Nephron progenitor cell (in vitro differentiated cells): Measurements from ENCODE around the gene ANKDD1B.
"Not testable (repeated sequence)": the region's sequence is repeated elsewhere in the genome, so short reads cannot be mapped to it uniquely, and the experiment has no call there.

ENCODE experiments used
- DNase-seq: peaks from one replicate; pipeline ENCODE4 v3.0.0; 2021
- H3K27ac Mint-ChIP-seq: 2 replicates; pipeline ENCODE4 v1.8.0; 2021; ENCODE audit warnings: mild to moderate bottlenecking, moderate library complexity, mixed read lengths
- H3K27me3 Mint-ChIP-seq: 2 replicates; pipeline ENCODE4 v1.8.0; 2021; ENCODE audit warnings: mild to moderate bottlenecking, low read depth, mixed read lengths; ENCODE audit not compliant: poor library complexity
- H3K36me3 Mint-ChIP-seq: 2 replicates; pipeline ENCODE4 v1.8.0; 2021; ENCODE audit warnings: low read depth, mixed read lengths
- H3K4me1 Mint-ChIP-seq: 2 replicates; pipeline ENCODE4 v1.8.0; 2021; ENCODE audit warnings: mixed read lengths
- H3K4me3 Mint-ChIP-seq: 2 replicates; pipeline ENCODE4 v1.8.0; 2021; ENCODE audit warnings: mild to moderate bottlenecking, moderate library complexity, mixed read lengths
- H3K9me3 Mint-ChIP-seq: 2 replicates; pipeline ENCODE4 v1.8.0; 2021; ENCODE audit warnings: mild to moderate bottlenecking, moderate library complexity, mixed read lengths
- TF ChIP-seq, protein P1 (sequence below): fragments of 200-600 bp; sonication (generic); IDR thresholded peaks from 2 replicates; pipeline ENCODE4 v1.5.0; 2021; ENCODE audit warnings: antibody characterized with exemption

Gene ANKDD1B

DNA sequence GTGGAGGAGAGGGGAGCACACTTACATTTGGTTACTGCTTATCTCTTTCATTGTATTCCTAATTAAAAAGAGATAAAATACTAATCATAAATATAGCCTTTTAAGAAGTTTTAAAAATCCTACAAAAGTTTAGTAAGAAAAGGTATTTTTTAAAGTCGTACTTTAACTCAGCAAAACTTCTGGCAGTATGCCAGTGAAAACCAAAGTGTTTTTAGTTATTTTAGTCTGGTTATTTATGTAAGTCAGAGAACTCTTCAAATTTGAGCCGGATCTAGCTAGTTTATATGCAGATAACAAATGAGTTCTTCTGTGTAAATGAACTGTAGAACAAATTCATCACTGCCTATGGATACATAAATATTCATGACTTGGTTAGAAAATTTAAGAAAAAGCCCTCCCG is 36.5 kb upstream of the ANKDD1B start:
- no peak for DNase-seq
- TF ChIP-seq, protein P1, sequence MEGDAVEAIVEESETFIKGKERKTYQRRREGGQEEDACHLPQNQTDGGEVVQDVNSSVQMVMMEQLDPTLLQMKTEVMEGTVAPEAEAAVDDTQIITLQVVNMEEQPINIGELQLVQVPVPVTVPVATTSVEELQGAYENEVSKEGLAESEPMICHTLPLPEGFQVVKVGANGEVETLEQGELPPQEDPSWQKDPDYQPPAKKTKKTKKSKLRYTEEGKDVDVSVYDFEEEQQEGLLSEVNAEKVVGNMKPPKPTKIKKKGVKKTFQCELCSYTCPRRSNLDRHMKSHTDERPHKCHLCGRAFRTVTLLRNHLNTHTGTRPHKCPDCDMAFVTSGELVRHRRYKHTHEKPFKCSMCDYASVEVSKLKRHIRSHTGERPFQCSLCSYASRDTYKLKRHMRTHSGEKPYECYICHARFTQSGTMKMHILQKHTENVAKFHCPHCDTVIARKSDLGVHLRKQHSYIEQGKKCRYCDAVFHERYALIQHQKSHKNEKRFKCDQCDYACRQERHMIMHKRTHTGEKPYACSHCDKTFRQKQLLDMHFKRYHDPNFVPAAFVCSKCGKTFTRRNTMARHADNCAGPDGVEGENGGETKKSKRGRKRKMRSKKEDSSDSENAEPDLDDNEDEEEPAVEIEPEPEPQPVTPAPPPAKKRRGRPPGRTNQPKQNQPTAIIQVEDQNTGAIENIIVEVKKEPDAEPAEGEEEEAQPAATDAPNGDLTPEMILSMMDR: no peak
- Mint-ChIP-seq H3K4me3 (no peak overlapping the region), H3K36me3 (peaks cover 24% of the 10 kb centered on the region), H3K27me3 (no peaks in the 10 kb centered on the region), H3K9me3 (no peaks in the 10 kb centered on the region), H3K27ac (no peak overlapping the region), H3K4me1 (no peaks in the 10 kb centered on the region)

DNA sequence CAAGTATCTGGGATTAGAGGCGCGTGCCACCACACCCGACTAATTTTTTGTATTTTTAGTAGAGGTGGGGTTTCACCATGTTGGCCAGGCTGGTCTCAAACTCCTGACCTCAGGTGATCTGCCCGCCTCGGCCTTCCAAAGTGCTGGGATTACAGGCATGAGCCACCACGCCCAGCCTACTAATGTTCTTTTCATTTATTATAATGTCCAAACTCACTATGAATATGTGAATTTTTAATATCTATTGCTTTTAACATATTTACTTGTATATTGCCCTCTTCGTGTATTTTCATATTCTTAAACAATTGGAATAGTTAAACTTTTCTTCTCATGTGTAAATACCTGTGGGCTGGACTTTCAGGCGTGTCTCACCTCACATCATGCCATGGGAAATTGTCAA is 33.0 kb upstream of the ANKDD1B start:
- H3K9me3 Mint-ChIP-seq, H3K27me3 Mint-ChIP-seq, H3K27ac Mint-ChIP-seq: not testable (repeated sequence)

DNA sequence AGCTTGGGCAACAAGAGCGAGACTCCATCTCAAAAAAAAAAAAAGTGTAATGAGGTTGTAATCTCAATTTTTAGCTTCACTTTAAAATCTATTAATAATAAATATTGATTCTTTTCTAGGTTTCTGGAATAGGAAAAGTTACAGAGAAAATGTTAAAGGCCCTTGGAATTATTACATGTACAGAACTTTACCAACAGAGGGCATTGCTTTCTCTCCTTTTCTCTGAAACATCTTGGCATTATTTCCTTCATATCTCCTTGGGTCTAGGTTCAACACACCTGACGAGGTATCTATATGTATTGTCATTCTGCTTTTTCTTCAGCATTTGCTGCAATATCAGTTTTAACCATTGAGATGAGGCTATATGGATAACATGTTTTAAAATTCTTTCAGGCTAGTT is 26.6 kb upstream of the ANKDD1B start:
- no peaks in the 10 kb centered on the region for H3K9me3 Mint-ChIP-seq
- H3K36me3 Mint-ChIP-seq: peaks cover 27% of the 10 kb centered on the region
- no peak overlapping the region for H3K4me3 Mint-ChIP-seq
- no peak overlapping the region for H3K27ac Mint-ChIP-seq
- no peak for DNase-seq
- H3K4me1 Mint-ChIP-seq: no peaks in the 10 kb centered on the region
- no peaks in the 10 kb centered on the region for H3K27me3 Mint-ChIP-seq
- TF ChIP-seq, protein P1: no peak

More for the DNA sequence above, 33.0 kb upstream of the ANKDD1B start:
- not testable (repeated sequence) for DNase-seq, H3K4me3 Mint-ChIP-seq, H3K4me1 Mint-ChIP-seq
- peaks cover 23% of the 10 kb centered on the region for H3K36me3 Mint-ChIP-seq

DNA sequence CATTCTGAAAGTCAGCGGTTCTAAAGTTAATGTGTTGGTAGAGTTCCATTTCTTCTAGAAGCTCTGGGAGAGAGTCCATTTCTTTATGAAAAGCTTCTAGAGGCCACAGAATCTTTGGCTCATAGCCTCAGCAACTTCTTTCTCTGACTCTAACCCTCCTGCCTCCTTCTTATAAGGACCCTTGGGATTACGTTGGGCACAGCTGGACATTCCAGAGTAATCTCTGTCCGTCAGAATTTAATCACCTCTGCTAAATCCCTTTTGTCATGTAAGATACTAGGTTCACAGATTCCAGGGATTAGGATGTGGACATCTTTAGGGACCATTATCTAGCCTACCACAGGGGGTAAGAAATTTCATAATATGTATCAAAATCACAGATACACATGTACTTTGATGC is 22.6 kb upstream of the ANKDD1B start:
- Mint-ChIP-seq H3K9me3 (no peaks in the 10 kb centered on the region), H3K27ac (no peak overlapping the region), H3K36me3 (peaks cover 15% of the 10 kb centered on the region), H3K27me3 (no peaks in the 10 kb centered on the region), H3K4me3 (no peak overlapping the region), H3K4me1 (no peaks in the 10 kb centered on the region)
- no peak for DNase-seq
- TF ChIP-seq, protein P1: no peak

DNA sequence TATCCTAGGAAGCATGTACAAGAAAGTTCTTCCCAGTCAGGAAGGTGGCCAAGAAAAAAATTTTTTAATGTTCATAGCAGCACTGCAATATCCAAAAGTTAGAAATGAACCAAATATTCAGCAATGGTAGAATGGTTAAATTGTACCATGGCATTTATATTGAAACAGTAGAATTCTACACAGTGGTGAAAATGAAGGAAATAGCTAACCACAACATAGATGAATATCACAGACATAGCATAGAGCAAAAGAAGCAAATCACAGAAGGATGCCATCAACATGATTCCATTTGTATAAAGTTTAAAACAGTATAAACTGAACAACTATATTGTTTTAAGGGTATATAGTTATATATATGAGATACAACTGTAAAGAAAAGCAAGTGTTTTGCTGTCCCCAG is 10.7 kb upstream of the ANKDD1B start:
- no peaks in the 10 kb centered on the region for H3K9me3 Mint-ChIP-seq
- peaks cover 16% of the 10 kb centered on the region for H3K36me3 Mint-ChIP-seq
- TF ChIP-seq, protein P1: no peak
- no peak overlapping the region for H3K27ac Mint-ChIP-seq
- H3K4me1 Mint-ChIP-seq: no peaks in the 10 kb centered on the region
- no peak for DNase-seq
- H3K4me3 Mint-ChIP-seq: no peak overlapping the region
- H3K27me3 Mint-ChIP-seq: no peaks in the 10 kb centered on the region

DNA sequence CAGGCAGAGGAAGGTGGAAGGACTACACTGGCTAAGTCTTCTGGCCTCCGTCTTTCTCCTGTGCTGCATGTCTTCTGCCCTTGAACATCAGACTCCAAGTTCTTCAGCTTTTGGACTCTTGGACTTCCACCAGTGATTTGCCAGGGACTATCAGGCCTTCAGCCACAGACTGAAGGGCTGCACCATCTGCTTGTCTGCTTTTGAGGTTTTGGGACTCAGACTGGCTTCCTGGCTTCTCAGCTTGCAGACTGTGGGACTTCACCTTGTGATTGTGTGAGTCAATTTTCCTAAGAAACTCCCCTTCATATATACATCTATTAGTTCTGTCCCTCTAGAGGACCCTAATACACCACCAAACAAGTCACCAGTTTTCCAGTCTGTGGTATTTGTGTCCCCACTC is 9.7 kb upstream of the ANKDD1B start:
- DNase-seq: no peak
- no peaks in the 10 kb centered on the region for H3K27me3 Mint-ChIP-seq
- peaks cover 13% of the 10 kb centered on the region for H3K36me3 Mint-ChIP-seq
- no peaks in the 10 kb centered on the region for H3K9me3 Mint-ChIP-seq
- TF ChIP-seq, protein P1: no peak
- no peaks in the 10 kb centered on the region for H3K4me1 Mint-ChIP-seq
- H3K4me3 Mint-ChIP-seq: no peak overlapping the region
- H3K27ac Mint-ChIP-seq: no peak overlapping the region
